NOMO-1 (cell line): ENCODE results near the gene TSPEAR.
"Not testable (repeated sequence)": the region's sequence is repeated elsewhere in the genome, so short reads cannot be mapped to it uniquely, and the experiment has no call there.

ENCODE experiments used
- DNase-seq, 2 experiments: peaks; one replicate each; lab custom pipeline; 2025; ENCODE audit not compliant: unreplicated experiment in 2 of 2; lab: John Stamatoyannopoulos, UW

Gene TSPEAR

GRCh38 chr21:44637851-44638348 is 73.5 kb downstream of the TSPEAR start:
- DNase-seq: not testable (repeated sequence)

GRCh38 chr21:44637018-44637850 is 74.1 kb downstream of the TSPEAR start, which contains the start of gene KRTAP10-10:
Gene KRTAP10-10, plus strand, starts transcription at chr21:44637356. Its CDS starts 62 bp downstream, at chr21:44637418.
- no peak for DNase-seq

- no peak for DNase-seq
Observed at GRCh38 chr21:44636209-44637017, 75.0 kb downstream of the TSPEAR start.

GRCh38 chr21:44632067-44632466 is 79.3 kb downstream of the TSPEAR start:
- DNase-seq: no peak

- DNase-seq: no peak
Observed at GRCh38 chr21:44630440-44630839, 80.9 kb downstream of the TSPEAR start.

- no peak for DNase-seq
Observed at GRCh38 chr21:44628707-44629391, 82.5 kb downstream of the TSPEAR start.

GRCh38 chr21:44627831-44628233 is 83.5 kb downstream of the TSPEAR start:
- DNase-seq: not testable (repeated sequence)

GRCh38 chr21:44627181-44627822 is 84.1 kb downstream of the TSPEAR start:
- not testable (repeated sequence) for DNase-seq

GRCh38 chr21:44626673-44627143 is 84.7 kb downstream of the TSPEAR start, which contains the start of gene KRTAP10-9:
Gene KRTAP10-9, plus strand, starts transcription at chr21:44627093. Its CDS starts 79 bp downstream, at chr21:44627172.
- no peak for DNase-seq

GRCh38 chr21:44626262-44626661 is 85.1 kb downstream of the TSPEAR start:
- DNase-seq: no peak

GRCh38 chr21:44625756-44626155 is 85.6 kb downstream of the TSPEAR start:
- no peak for DNase-seq

- no peak for DNase-seq
Observed at GRCh38 chr21:44623575-44623974, 87.8 kb downstream of the TSPEAR start.

GRCh38 chr21:44619886-44620285 is 91.5 kb downstream of the TSPEAR start:
- no peak for DNase-seq

- no peak for DNase-seq
Observed at GRCh38 chr21:44618909-44619308, 92.5 kb downstream of the TSPEAR start.

GRCh38 chr21:44618504-44618903 is 92.9 kb downstream of the TSPEAR start:
- no peak for DNase-seq

- DNase-seq: no peak
Observed at GRCh38 chr21:44617071-44617501, 94.3 kb downstream of the TSPEAR start.

GRCh38 chr21:44616591-44616926 is 94.8 kb downstream of the TSPEAR start:
- DNase-seq: no peak

GRCh38 chr21:44615911-44616590 is 95.3 kb downstream of the TSPEAR start:
- no peak for DNase-seq

- DNase-seq: no peak
Observed at GRCh38 chr21:44615466-44615865, 95.9 kb downstream of the TSPEAR start.

- no peak for DNase-seq
Observed at GRCh38 chr21:44614961-44615391, 96.4 kb downstream of the TSPEAR start.
